ENCODE data around the gene ASB4.

Gene ASB4

GRCh38 chr7:95579318-95579717, 93.6 kb downstream of the ASB4 start:
- peaks cover 0 to 5% of the 10 kb centered on the region in 2 donors for H3K4me1 Mint-ChIP-seq
- peaks cover 6 to 9% of the 10 kb centered on the region in 2 donors for H3K27me3 Mint-ChIP-seq
- no peak for ATAC-seq (replicated peaks)
- H3K9me3 Mint-ChIP-seq: peaks cover 0 to 5% of the 10 kb centered on the region in 2 donors
- no peak for DNase-seq
- H3K27ac Mint-ChIP-seq: no peak overlapping the region
- no peak overlapping the region for H3K4me3 Mint-ChIP-seq
- H3K36me3 Mint-ChIP-seq: peaks cover 2 to 3% of the 10 kb centered on the region in 2 donors

GRCh38 chr7:95581467-95581866, 95.7 kb downstream of the ASB4 start:
- DNase-seq (no peak), ATAC-seq (replicated peaks) (no peak)
- Mint-ChIP-seq H3K4me1 (no peaks in the 10 kb centered on the region), H3K9me3 (no peaks in the 10 kb centered on the region), H3K27ac (no peak overlapping the region), H3K4me3 (no peak overlapping the region), H3K36me3 (peaks cover 2 to 4% of the 10 kb centered on the region in 2 donors), H3K27me3 (peaks cover 0 to 4% of the 10 kb centered on the region in 2 donors)

GRCh38 chr7:95582578-95583293, 97.0 kb downstream of the ASB4 start:
- Mint-ChIP-seq H3K27ac (no peak overlapping the region), H3K27me3 (no peaks in the 10 kb centered on the region), H3K36me3 (peaks cover 2 to 7% of the 10 kb centered on the region in 2 donors), H3K4me3 (no peak overlapping the region), H3K9me3 (no peaks in the 10 kb centered on the region), H3K4me1 (no peaks in the 10 kb centered on the region)
- DNase-seq (no peak), ATAC-seq (replicated peaks) (no peak)

GRCh38 chr7:95583834-95584621, 98.3 kb downstream of the ASB4 start:
- H3K36me3 Mint-ChIP-seq: peaks cover 2 to 7% of the 10 kb centered on the region in 2 donors

GRCh38 chr7:95584769-95585425, 99.2 kb downstream of the ASB4 start:
- Mint-ChIP-seq H3K4me1 (peaks cover 4 to 13% of the 10 kb centered on the region in 2 donors), H3K9me3 (no peaks in the 10 kb centered on the region), H3K27me3 (no peaks in the 10 kb centered on the region), H3K36me3 (peaks cover 4 to 10% of the 10 kb centered on the region in 2 donors), H3K4me3 (no peak overlapping the region), H3K27ac (no peak overlapping the region)
- ATAC-seq (replicated peaks) (no peak), DNase-seq (no peak)

More at GRCh38 chr7:95583834-95584621, 98.3 kb downstream of the ASB4 start:
- no peak overlapping the region for H3K27ac Mint-ChIP-seq
- DNase-seq: no peak
- no peaks in the 10 kb centered on the region for H3K27me3 Mint-ChIP-seq
- H3K4me3 Mint-ChIP-seq: no peak overlapping the region
- ATAC-seq (replicated peaks): no peak
- H3K4me1 Mint-ChIP-seq: peaks cover 2 to 9% of the 10 kb centered on the region in 2 donors
- no peaks in the 10 kb centered on the region for H3K9me3 Mint-ChIP-seq

- ATAC-seq (replicated peaks): no peak
- Mint-ChIP-seq H3K9me3 (no peaks in the 10 kb centered on the region), H3K27me3 (no peaks in the 10 kb centered on the region), H3K4me1 (peaks cover 4 to 13% of the 10 kb centered on the region in 2 donors), H3K4me3 (no peak overlapping the region), H3K27ac (no peak overlapping the region), H3K36me3 (peaks cover 5 to 10% of the 10 kb centered on the region in 2 donors)
- DNase-seq: no peak
These were observed 99.7 kb downstream of the ASB4 start for GRCh38 chr7:95585426-95585789.

- H3K4me3 Mint-ChIP-seq: no peak overlapping the region
- no peak for ATAC-seq (replicated peaks)
- H3K9me3 Mint-ChIP-seq: no peaks in the 10 kb centered on the region
- no peak overlapping the region for H3K27ac Mint-ChIP-seq
- H3K4me1 Mint-ChIP-seq: peaks cover 7 to 13% of the 10 kb centered on the region in 2 donors
- H3K36me3 Mint-ChIP-seq: peaks cover 5 to 10% of the 10 kb centered on the region in 2 donors
- no peaks in the 10 kb centered on the region for H3K27me3 Mint-ChIP-seq
- no peak for DNase-seq
These were observed 101.2 kb downstream of the ASB4 start for GRCh38 chr7:95586951-95587301.

GRCh38 chr7:95589031-95589430, 103.3 kb downstream of the ASB4 start:
- Mint-ChIP-seq H3K36me3 (peaks cover 5 to 10% of the 10 kb centered on the region in 2 donors), H3K27me3 (no peaks in the 10 kb centered on the region), H3K4me3 (no peak overlapping the region), H3K9me3 (no peaks in the 10 kb centered on the region), H3K4me1 (peaks cover 7 to 13% of the 10 kb centered on the region in 2 donors), H3K27ac (no peak overlapping the region)
- DNase-seq (no peak), ATAC-seq (replicated peaks) (no peak)

GRCh38 chr7:95589766-95590165, 104.0 kb downstream of the ASB4 start:
- DNase-seq: no peak
- Mint-ChIP-seq H3K4me1 (peaks cover 7 to 13% of the 10 kb centered on the region in 2 donors), H3K27ac (no peak overlapping the region), H3K4me3 (no peak overlapping the region), H3K9me3 (no peaks in the 10 kb centered on the region), H3K27me3 (no peaks in the 10 kb centered on the region), H3K36me3 (peaks cover 3 to 7% of the 10 kb centered on the region in 2 donors)
- no peak for ATAC-seq (replicated peaks)
